NT2/D1 (cell line): ENCODE results near the gene CD109.

Source experiments
- YY1 ChIP-seq: IDR thresholded peaks from 2 replicates; pipeline ENCODE4 v1.6.1; 2011; ENCODE audit not compliant: insufficient read length, insufficient read depth
- ZNF274 ChIP-seq: IDR thresholded peaks from 2 replicates; pipeline ENCODE4 v1.6.1; 2011; ENCODE audit warnings: mild to moderate bottlenecking, low read depth, low read length

DNA sequence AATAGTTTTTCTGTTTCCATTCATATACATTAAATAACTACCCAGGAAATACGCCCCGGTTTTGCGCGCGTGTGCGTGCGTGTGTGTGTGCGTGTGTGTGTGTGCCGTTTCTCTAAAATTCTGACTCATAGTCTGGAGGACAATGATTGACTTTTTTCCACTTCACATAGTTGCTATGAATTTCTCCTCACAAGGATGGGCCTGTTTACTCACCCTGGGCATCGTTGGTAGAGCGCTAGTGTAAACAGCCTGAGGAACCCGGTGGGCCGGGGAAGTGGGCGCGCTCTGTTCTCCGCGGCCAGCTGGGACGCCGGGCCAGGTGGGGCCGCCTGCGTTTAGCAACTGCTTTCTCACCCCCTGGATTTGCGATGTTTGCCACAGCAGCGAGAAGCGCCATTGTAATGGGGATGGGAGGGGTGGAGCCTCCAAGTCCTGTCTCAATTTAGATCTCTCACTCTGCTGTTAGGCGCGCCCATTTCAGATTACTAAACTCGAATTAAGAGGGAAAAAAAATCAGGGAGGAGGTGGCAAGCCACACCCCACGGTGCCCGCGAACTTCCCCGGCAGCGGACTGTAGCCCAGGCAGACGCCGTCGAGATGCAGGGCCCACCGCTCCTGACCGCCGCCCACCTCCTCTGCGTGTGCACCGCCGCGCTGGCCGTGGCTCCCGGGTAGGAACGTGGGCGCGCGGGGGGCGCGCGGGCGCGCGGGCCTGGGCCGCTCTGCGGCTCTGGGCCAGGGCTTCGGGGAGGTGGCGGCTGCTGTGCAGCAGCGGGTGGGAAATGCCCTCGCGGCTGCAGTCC, at the start of gene CD109:
- TF ChIP-seq YY1 = no peak
- no peak for TF ChIP-seq ZNF274
